ENCODE measurements around the gene FRMD4A. TPM values are rescaled to one million over a fixed set of nuclear protein-coding genes. Genes with fewer than 3 reads are reported as not detected.

FRMD4A gene
- total RNA-seq, 2 experiments from 2014 or later = 0.17 TPM; not detected in 1

DNA sequence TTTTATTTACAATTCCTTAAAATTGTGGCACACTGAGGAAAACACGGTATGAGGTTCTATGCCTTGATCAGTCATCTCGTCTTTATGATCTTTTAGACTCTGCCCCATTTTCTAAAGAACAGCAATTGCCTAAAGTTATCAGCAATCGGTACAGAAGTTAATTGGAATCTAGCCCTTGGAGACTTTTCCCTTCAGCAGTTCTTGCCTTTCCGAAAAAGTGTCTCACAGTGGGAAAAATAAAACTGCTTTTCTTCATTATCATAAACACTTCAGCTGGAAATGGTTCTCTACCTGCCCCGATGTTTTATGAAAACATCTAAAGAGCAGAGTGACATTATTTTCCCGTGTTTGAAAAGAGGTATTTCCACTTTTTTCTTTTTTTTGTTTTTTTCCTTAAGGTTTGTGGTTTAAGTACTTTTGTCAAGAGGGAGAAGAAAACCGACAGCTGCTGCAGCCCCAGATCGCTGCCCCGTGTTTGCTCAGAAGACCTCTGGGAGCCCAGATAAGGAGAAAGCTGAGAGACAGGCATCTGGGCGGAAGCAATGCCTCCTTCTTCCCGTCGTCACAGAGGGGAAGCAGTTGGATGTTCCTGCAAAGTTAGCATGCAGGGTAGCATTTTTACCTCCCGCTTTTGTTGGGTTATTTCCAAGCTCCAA, 149.7 kb downstream of the FRMD4A start:
- Histone ChIP-seq H3K4me3 (ENCODE audit: low read depth, low read length, poor library complexity, severe bottlenecking) (no peak overlapping the region), H3K4me2 (ENCODE audit: low read length) (no peak overlapping the region), H3K9me3 (ENCODE audit: low read length) (no peaks in the 10 kb centered on the region), H3K36me3 (ENCODE audit: insufficient read depth, low read length) (no peaks in the 10 kb centered on the region), H3K9me2 (ENCODE audit: insufficient read depth, low read length) (no peaks in the 10 kb centered on the region), H3K79me2 (ENCODE audit: insufficient read depth, low read depth, low read length) (no peaks in the 10 kb centered on the region), H4K20me1 (ENCODE audit: insufficient read depth, low read length) (no peaks in the 10 kb centered on the region), H3K4me1 (ENCODE audit: insufficient read depth, low read length, poor library complexity, severe bottlenecking) (peaks cover 18% of the 10 kb centered on the region), H2AFZ (ENCODE audit: low read length) (no peak overlapping the region), H3K27ac (ENCODE audit: low read depth, low read length, poor library complexity, severe bottlenecking) (no peak overlapping the region)
- TF ChIP-seq EZH2phosphoT487 (IDR thresholded peaks at IDR 0.05; ENCODE audit: borderline replicate concordance, low read depth, low read length) = no peak
- TF ChIP-seq, protein P1, sequence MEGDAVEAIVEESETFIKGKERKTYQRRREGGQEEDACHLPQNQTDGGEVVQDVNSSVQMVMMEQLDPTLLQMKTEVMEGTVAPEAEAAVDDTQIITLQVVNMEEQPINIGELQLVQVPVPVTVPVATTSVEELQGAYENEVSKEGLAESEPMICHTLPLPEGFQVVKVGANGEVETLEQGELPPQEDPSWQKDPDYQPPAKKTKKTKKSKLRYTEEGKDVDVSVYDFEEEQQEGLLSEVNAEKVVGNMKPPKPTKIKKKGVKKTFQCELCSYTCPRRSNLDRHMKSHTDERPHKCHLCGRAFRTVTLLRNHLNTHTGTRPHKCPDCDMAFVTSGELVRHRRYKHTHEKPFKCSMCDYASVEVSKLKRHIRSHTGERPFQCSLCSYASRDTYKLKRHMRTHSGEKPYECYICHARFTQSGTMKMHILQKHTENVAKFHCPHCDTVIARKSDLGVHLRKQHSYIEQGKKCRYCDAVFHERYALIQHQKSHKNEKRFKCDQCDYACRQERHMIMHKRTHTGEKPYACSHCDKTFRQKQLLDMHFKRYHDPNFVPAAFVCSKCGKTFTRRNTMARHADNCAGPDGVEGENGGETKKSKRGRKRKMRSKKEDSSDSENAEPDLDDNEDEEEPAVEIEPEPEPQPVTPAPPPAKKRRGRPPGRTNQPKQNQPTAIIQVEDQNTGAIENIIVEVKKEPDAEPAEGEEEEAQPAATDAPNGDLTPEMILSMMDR (conservative IDR thresholded peaks at IDR 0.05; ENCODE audit: low read length) = no peak
- ChIA-PET POLR2A (interaction anchor here (0.6 kb wide), 1 partner anchor 524 kb away, joined by 4 read pairs; no protein-coding TSS in a partner anchor), CTCF (ENCODE audit: unreplicated experiment) (no interaction called here)
- DNase-seq (ENCODE audit: low spot score) = no peak
- intact Hi-C loops (cut with micrococcal nuclease; ENCODE audit: unreplicated experiment) = loop anchor here (10.0 kb wide), 1 partner anchor 794 kb away; no protein-coding TSS in a partner anchor
- BruUV-seq (replicated peaks) = no TSS peak

GRCh38 chr10:14179251-14179650, 151.5 kb downstream of the FRMD4A start:
- Histone ChIP-seq H3K4me3 (ENCODE audit: low read depth, low read length, poor library complexity, severe bottlenecking) (no peak overlapping the region), H3K9me2 (ENCODE audit: insufficient read depth, low read length) (no peaks in the 10 kb centered on the region)

More at GRCh38 chr10:14179251-14179650, 151.5 kb downstream of the FRMD4A start:
- CTCF ChIA-PET (ENCODE audit: unreplicated experiment) = no interaction called here
- no peaks in the 10 kb centered on the region for H3K9me3 ChIP-seq (ENCODE audit: low read length)
- no peaks in the 10 kb centered on the region for H4K20me1 ChIP-seq (ENCODE audit: insufficient read depth, low read length)
- no TSS peak for BruUV-seq (replicated peaks)
- no peak overlapping the region for H2AFZ ChIP-seq (ENCODE audit: low read length)
- no peaks in the 10 kb centered on the region for H3K79me2 ChIP-seq (ENCODE audit: insufficient read depth, low read depth, low read length)
- TF ChIP-seq, protein P1 (conservative IDR thresholded peaks at IDR 0.05; ENCODE audit: low read length) = no peak
- no peak for DNase-seq (ENCODE audit: low spot score)
- no peaks in the 10 kb centered on the region for H3K36me3 ChIP-seq (ENCODE audit: insufficient read depth, low read length)
- no peak overlapping the region for H3K27ac ChIP-seq (ENCODE audit: low read depth, low read length, poor library complexity, severe bottlenecking)
- intact Hi-C loops (cut with micrococcal nuclease; ENCODE audit: unreplicated experiment) = no loop called here
- no peak overlapping the region for H3K4me2 ChIP-seq (ENCODE audit: low read length)
- peaks cover under 1% of the 10 kb centered on the region for H3K4me1 ChIP-seq (ENCODE audit: insufficient read depth, low read length, poor library complexity, severe bottlenecking)
- POLR2A ChIA-PET = no interaction called here
